B cell (primary cell): ENCODE measurements around the gene TMEM52B. TPM values are rescaled to one million over a fixed set of nuclear protein-coding genes. Genes with fewer than 3 reads are reported as not detected.

ENCODE experiments used
- ATAC-seq: fragments of 200-7000 bp; cut with Tn5 transposase; one replicate; pipeline ENCODE4 v1.10.0; 2021; ENCODE audit warnings: low read depth, mild to moderate bottlenecking, moderate number of reproducible peaks, moderate library complexity
- CTCF ChIA-PET: fragments of 350-600 bp; sonication (Branson Sonifier 250); formaldehyde crosslinking; loops from one replicate; lab custom pipeline; 2021; ENCODE audit warnings: antibody characterized with exemption, inconsistent platforms; lab: Charles Lee
- POLR2A ChIA-PET: fragments of 350-600 bp; sonication (Branson Sonifier 250); formaldehyde crosslinking; loops from one replicate; lab custom pipeline; 2021; ENCODE audit warnings: antibody characterized with exemption; lab: Charles Lee
- DNase-seq: peaks from one replicate; pipeline ENCODE4 v3.0.0; 2013
- H2AFZ ChIP-seq: 2 replicates; pipeline ENCODE4 v1.6.1; 2012; ENCODE audit warnings: mild to moderate bottlenecking, low read depth, low read length; ENCODE audit not compliant: insufficient read depth, poor library complexity, severe bottlenecking
- H3K27ac ChIP-seq, 2 donors: 1 replicate in 1 of 2; 2 replicates in 1 of 2; pipeline ENCODE4 v1.5.1; 2012 to 2013; ENCODE audit warnings: low read length in 2 of 2, mild to moderate bottlenecking in 2 of 2, moderate library complexity in 1 of 2
- H3K27me3 ChIP-seq, 4 experiments: fragments of 200-600 bp in 1 of 4; sonication (generic) in 1 of 4; replicated peaks in 1 of 4; 1 replicate in 2 of 4; 2 replicates in 2 of 4; pipeline versions ENCODE4 v1.6.1 to v1.7.0; 2013 to 2016; ENCODE audit warnings: low read length in 3 of 4, mild to moderate bottlenecking in 2 of 4, mixed read lengths in 1 of 4, moderate library complexity in 1 of 4; ENCODE audit not compliant: insufficient read depth in 4 of 4, control insufficient read depth in 3 of 4; ENCODE audit errors: control extremely low read depth in 1 of 4
- H3K36me3 ChIP-seq, 2 experiments: replicated peaks in 1 of 2; 1 replicate in 1 of 2; 2 replicates in 1 of 2; pipeline versions ENCODE4 v1.6.1 to v1.7.1; 2013; ENCODE audit warnings: low read length in 1 of 2; ENCODE audit not compliant: insufficient read depth in 2 of 2, control insufficient read depth in 1 of 2; ENCODE audit errors: control extremely low read depth in 1 of 2, extremely low read depth in 1 of 2
- H3K4me1 ChIP-seq, 2 donors: fragments of 200-600 bp in 1 of 2; sonication (generic) in 1 of 2; 1 replicate in 1 of 2; 2 replicates in 1 of 2; pipeline versions ENCODE4 v1.5.1 to v1.6.1; 2013 to 2017; ENCODE audit warnings: low read length in 2 of 2; ENCODE audit not compliant: control insufficient read depth in 2 of 2, insufficient read depth in 2 of 2
- H3K4me2 ChIP-seq: replicated peaks from 2 replicates; pipeline ENCODE3; 2012; ENCODE audit warnings: mild to moderate bottlenecking, low read depth, low read length; ENCODE audit not compliant: poor library complexity, severe bottlenecking
- H3K4me3 ChIP-seq, 5 experiments: fragments of 200-600 bp in 1 of 5; sonication (generic) in 1 of 5; 1 replicate in 3 of 5; 2 replicates in 2 of 5; pipeline versions ENCODE4 v1.5.1 to v1.7.0; 2011 to 2016; ENCODE audit warnings: low read length in 4 of 5, mild to moderate bottlenecking in 4 of 5, low read depth in 2 of 5, control low read depth in 1 of 5, moderate library complexity in 1 of 5; ENCODE audit not compliant: insufficient read depth in 1 of 5; ENCODE audit errors: control extremely low read depth in 1 of 5, extremely low read depth in 1 of 5
- H3K79me2 ChIP-seq: fragments of 200-600 bp; sonication (generic); one replicate; pipeline ENCODE4 v1.6.0; 2016; ENCODE audit warnings: low read length; ENCODE audit not compliant: control insufficient read depth, insufficient read depth
- H3K9ac ChIP-seq: fragments of 200-600 bp; sonication (generic); 2 replicates; pipeline ENCODE4 v1.6.1; 2017; ENCODE audit warnings: mild to moderate bottlenecking, low read length, moderate library complexity
- H3K9me3 ChIP-seq, 3 donors: one replicate each; pipeline versions ENCODE4 v1.6.1 to v1.7.1; 2013; ENCODE audit warnings: low read length in 2 of 3; ENCODE audit not compliant: control insufficient read depth in 2 of 3, insufficient read depth in 1 of 3; ENCODE audit errors: control extremely low read depth in 1 of 3
- H4K20me1 ChIP-seq: 2 replicates; pipeline ENCODE4 v1.6.0; 2012; ENCODE audit warnings: mild to moderate bottlenecking, low read length; ENCODE audit not compliant: insufficient read depth, control insufficient read depth, poor library complexity, severe bottlenecking
- H3K27ac Mint-ChIP-seq: one replicate; pipeline ENCODE4 v1.8.0; 2021; ENCODE audit warnings: mixed read lengths
- H3K27me3 Mint-ChIP-seq: one replicate; pipeline ENCODE4 v1.8.0; 2021; ENCODE audit warnings: mixed read lengths
- H3K4me1 Mint-ChIP-seq: one replicate; pipeline ENCODE4 v1.8.0; 2021; ENCODE audit warnings: mixed read lengths
- H3K4me3 Mint-ChIP-seq: one replicate; pipeline ENCODE4 v1.8.0; 2021; ENCODE audit warnings: mixed read lengths
- H3K9me3 Mint-ChIP-seq: one replicate; pipeline ENCODE4 v1.8.0; 2022; ENCODE audit warnings: mixed read lengths; ENCODE audit not compliant: insufficient read depth
- CTCF ChIP-seq: fragments of 200-600 bp; IDR thresholded peaks from one replicate; pipeline ENCODE4 v1.8.0; 2022; ENCODE audit warnings: antibody characterized with exemption, mild to moderate bottlenecking
- EZH2 ChIP-seq: IDR thresholded peaks from 2 replicates; pipeline ENCODE4 v1.6.1; 2012; ENCODE audit warnings: borderline replicate concordance, low read depth, mild to moderate bottlenecking, moderate library complexity, low read length; ENCODE audit not compliant: insufficient read depth, poor library complexity, severe bottlenecking
- WGBS: methylation state at CpG from one replicate; pipeline ENCODE4 v1.1.5; 2013; ENCODE audit warnings: missing lambda C conversion rate; ENCODE audit not compliant: insufficient coverage; 5-methylcytosine and 5-hydroxymethylcytosine counted together
- intact Hi-C: fragments of 100-400 bp; cut with micrococcal nuclease; formaldehyde crosslinking; loops from one replicate; pipeline ENCODE4 v1.10.0; 2022
- polyA plus RNA-seq: library from polyadenylated mRNA; depleted of rRNA; stranded (reverse); fragments of >200 nt; gene quantifications from 2 replicates; pipeline ENCODE4 v1.2.3, GENCODE V29; 2012
- total RNA-seq, 2 donors: library from RNA; stranded (reverse); fragments of 120-200 nt in 1 of 2; gene quantifications; 1 replicate in 1 of 2; 2 replicates in 1 of 2; pipeline versions ENCODE4 v1.2.3 to v1.2.4, GENCODE V29; 2013 to 2022

The TMEM52B gene
- total and polyA plus RNA-seq, 2 donors (not counting 1 experiment from before 2014, with no cell fraction given): 0.03 TPM; not detected in 1

- Mint-ChIP-seq H3K27me3 (peaks cover 29% of the 10 kb centered on the region), H3K9me3 (no peaks in the 10 kb centered on the region), H3K4me3 (no peak overlapping the region), H3K27ac (no peak overlapping the region), H3K4me1 (peaks cover 36% of the 10 kb centered on the region)
- Histone ChIP-seq H3K9ac (no peak overlapping the region), H3K27me3 (peaks cover 0 to 12% (median 11%) of the 10 kb centered on the region in 4 experiments), H3K27ac (no peak overlapping the region), H3K4me1 (peaks cover 18 to 19% of the 10 kb centered on the region in 2 donors), H3K9me3 (peaks cover 0 to 10% (median 0%) of the 10 kb centered on the region in 3 donors), H3K36me3 (no peaks in the 10 kb centered on the region), H2AFZ (no peak overlapping the region), H3K4me2 (no peak overlapping the region), H3K4me3 (no peak overlapping the region), H3K79me2 (no peaks in the 10 kb centered on the region), H4K20me1 (no peaks in the 10 kb centered on the region)
- intact Hi-C loops: no loop called here
- TF ChIP-seq EZH2: no peak
- no peak for TF ChIP-seq CTCF
- WGBS: no CpG with 5 or more reads among the region's 2 CpGs
- no peak for ATAC-seq
- DNase-seq: no peak
- POLR2A ChIA-PET: interaction anchor here (0.7 kb wide), 1 partner anchor 615 kb away, joined by 3 read pairs; no protein-coding TSS in a partner anchor
- CTCF ChIA-PET: interaction anchor here (0.6 to 0.8 kb wide), 2 partner anchors 15 to 215 kb away, joined by 3 read pairs; no protein-coding TSS in a partner anchor
These were observed 20.4 kb upstream of the TMEM52B start for GRCh38 chr12:10158406-10158805.

DNA sequence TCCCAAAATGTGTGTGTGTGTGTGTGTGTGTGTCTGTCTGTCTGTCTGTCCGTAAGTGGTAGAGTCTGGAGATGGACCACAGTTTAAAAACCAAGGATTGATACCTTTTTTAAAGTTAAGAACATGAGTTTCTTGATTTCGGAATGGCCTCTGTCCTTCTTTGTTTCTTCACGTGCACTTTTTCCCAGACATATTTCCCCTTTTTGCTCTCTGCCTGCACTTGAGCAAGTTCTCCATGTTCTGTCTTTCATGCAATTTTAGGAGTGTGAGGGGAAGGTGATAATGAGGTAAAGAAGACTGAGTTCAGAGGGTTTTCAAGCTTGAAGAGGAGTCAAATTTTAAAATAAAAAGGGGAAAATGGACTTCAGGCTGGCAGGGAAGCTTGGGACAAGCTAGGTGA lies 19.6 kb upstream of the TMEM52B start:
- Histone ChIP-seq H3K79me2 (no peaks in the 10 kb centered on the region), H3K27ac (no peak overlapping the region), H3K27me3 (peaks cover 0 to 4% (median 3%) of the 10 kb centered on the region in 4 experiments), H3K4me1 (peaks cover 10 to 11% of the 10 kb centered on the region in 2 donors), H3K4me3 (no peak overlapping the region), H3K36me3 (no peaks in the 10 kb centered on the region), H4K20me1 (no peaks in the 10 kb centered on the region), H3K4me2 (no peak overlapping the region), H2AFZ (no peak overlapping the region), H3K9ac (no peak overlapping the region), H3K9me3 (peaks cover 0 to 4% (median 0%) of the 10 kb centered on the region in 3 donors)
- H3K27ac Mint-ChIP-seq: no peak overlapping the region
- no peak for TF ChIP-seq EZH2
- H3K9me3 Mint-ChIP-seq: no peaks in the 10 kb centered on the region
- intact Hi-C loops: no loop called here
- no CpG with 5 or more reads among the region's 3 CpGs for WGBS
- no peak for ATAC-seq
- H3K4me1 Mint-ChIP-seq: peaks cover 29% of the 10 kb centered on the region
- peaks cover 20% of the 10 kb centered on the region for H3K27me3 Mint-ChIP-seq
- POLR2A ChIA-PET: no interaction called here
- DNase-seq: no peak
- CTCF ChIA-PET: interaction anchor here (0.8 to 1.0 kb wide), 2 partner anchors 19 to 30 kb away, joined by 3 to 4 read pairs; no protein-coding TSS in a partner anchor
- H3K4me3 Mint-ChIP-seq: no peak overlapping the region
